C4-2B (cell line): ENCODE measurements around the gene VSIR.

Experiments used
- H3K27ac ChIP-seq: fragments of 450-650 bp; 2 replicates; pipeline ENCODE4 v1.5.1; 2017
- CTCF ChIP-seq: fragments of 450-650 bp; conservative IDR thresholded peaks from 2 replicates; pipeline ENCODE4 v1.5.1; 2017; ENCODE audit warnings: mild to moderate bottlenecking
- ZFX ChIP-seq: fragments of 450-650 bp; IDR thresholded peaks from 2 replicates; pipeline ENCODE4 v1.6.1; 2017

Gene VSIR

DNA sequence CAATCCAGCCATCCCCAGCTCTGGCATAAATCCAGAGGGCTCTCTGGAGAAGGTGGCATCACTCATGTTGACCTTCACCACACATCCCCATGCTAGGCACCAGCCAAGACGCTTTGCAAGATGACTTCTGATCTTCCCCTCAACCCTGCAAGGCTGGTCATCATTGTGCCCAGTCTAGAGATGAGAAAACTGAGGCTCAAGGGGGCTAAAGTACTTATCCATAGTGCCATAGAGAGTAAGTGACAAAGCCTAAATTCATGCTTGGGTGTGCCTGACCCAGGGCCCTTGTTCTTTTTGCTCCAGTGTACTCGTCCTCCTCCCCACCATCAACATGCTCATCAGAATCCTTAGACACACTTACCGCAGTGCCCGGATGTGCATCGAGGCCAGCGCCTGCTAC lies 52.0 kb downstream of the VSIR start:
- H3K27ac ChIP-seq, result no peak overlapping the region
- TF ChIP-seq ZFX (no peak), CTCF (no peak)

GRCh38 chr10:71720288-71720687 lies 53.0 kb downstream of the VSIR start:
- H3K27ac ChIP-seq, result no peak overlapping the region
- TF ChIP-seq ZFX (no peak), CTCF (no peak)

- H3K27ac ChIP-seq, result no peak within 1 kb of the TSS
- TF ChIP-seq CTCF (no peak), ZFX (no peak)
Observed at GRCh38 chr10:71719464-71720201, 53.7 kb downstream of the VSIR start, which contains the start of gene C10orf105. TSS of gene C10orf105 (minus strand) at chr10:71719778. CDS start at chr10:71716337, 3,441 bp downstream.

GRCh38 chr10:71719042-71719441 lies 54.3 kb downstream of the VSIR start:
- TF ChIP-seq CTCF (no peak), ZFX (no peak)
- H3K27ac ChIP-seq, result no peak overlapping the region

DNA sequence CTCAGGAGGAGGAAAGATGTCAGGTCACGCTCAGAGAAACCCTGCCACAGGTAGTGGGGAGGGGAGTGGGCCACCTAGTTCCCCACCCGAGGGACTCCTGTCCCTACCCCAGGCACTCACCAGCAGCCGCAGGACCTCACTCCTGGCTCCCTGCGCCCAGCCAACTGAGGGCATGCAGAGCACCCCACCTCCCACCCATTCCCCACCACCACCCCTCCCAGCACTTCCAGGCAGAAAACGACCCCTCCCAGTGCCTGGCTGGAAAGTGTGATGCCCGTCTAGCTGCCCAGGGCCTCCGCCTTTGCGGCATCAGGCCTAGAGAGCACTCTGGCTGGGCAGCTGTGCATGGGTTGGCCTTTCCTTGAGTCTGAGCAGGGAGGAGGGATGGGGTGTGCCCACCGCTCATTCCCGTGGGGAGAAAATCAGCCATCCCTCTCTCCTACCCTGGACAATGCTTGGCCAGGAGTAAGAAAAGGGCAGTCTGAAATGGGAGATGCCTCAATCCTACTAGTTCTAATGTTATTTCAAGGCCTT lies 55.1 kb downstream of the VSIR start:
- TF ChIP-seq CTCF (no peak), ZFX (no peak)
- H3K27ac ChIP-seq, result no peak overlapping the region

GRCh38 chr10:71717551-71717951 lies 55.8 kb downstream of the VSIR start:
- no peak for TF ChIP-seq ZFX
- no peak for TF ChIP-seq CTCF
- no peak overlapping the region for H3K27ac ChIP-seq

DNA sequence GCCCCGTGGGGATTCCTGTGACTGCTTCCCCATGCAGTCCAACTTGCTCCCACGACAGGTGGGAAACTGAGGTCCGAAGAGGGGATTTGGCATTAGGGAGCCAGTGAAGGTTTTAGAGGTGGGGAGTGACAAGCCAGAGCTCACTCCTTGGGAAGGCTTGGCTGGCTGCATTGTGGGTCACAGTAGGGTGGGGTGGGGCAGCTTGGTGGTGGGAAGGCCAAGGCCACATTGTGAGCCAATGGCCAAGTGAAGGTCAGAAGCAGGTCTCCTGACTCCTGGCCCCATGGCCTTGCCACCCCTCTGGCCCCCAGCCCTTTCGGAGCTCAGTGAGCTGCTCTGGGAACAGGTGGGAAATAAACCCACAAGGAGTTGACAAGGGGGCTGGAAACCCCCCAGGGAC lies 56.3 kb downstream of the VSIR start:
- TF ChIP-seq CTCF, result no peak
- TF ChIP-seq ZFX, result no peak
- H3K27ac ChIP-seq, result no peak overlapping the region
